ENCODE data around the gene CACNA1S. TPM values are rescaled to one million over a fixed set of nuclear protein-coding genes. Genes with fewer than 3 reads are reported as not detected.

The CACNA1S gene
- polyA plus RNA-seq, 1 of the 3 experiments (the other 2 are of a cell fraction) = not detected

- Histone ChIP-seq H3F3A (replicated peaks; ENCODE audit: insufficient read depth) (no peaks in the 10 kb centered on the region), H2AFZ (ENCODE audit: low read depth) (no peak overlapping the region), H3K4me3 (ENCODE audit: low read depth in 2 of 2, low read length in 1 of 2) (no peak overlapping the region), H4K20me1 (ENCODE audit: insufficient read depth) (no peaks in the 10 kb centered on the region), H3K4me2 (no peak overlapping the region), H3K79me2 (ENCODE audit: insufficient read depth) (no peaks in the 10 kb centered on the region), H3K4me1 (ENCODE audit: control insufficient read depth in 1 of 2, insufficient read depth in 2 of 2, low read depth in 1 of 2, low read length in 1 of 2) (peaks cover 0 to 7% of the 10 kb centered on the region in 2 experiments; a peak in 1 of 4 replicates), H3K27me3 (ENCODE audit: insufficient read depth) (peaks cover 28% of the 10 kb centered on the region), H3K36me3 (replicated peaks in 1 of 2; ENCODE audit: control insufficient read depth in 1 of 2, insufficient read depth in 2 of 2, low read length in 1 of 2) (no peaks in the 10 kb centered on the region), H3K9me3 (no peaks in the 10 kb centered on the region), H3K27ac (ENCODE audit: low read depth in 2 of 2, low read length in 1 of 2) (no peak overlapping the region), H3K9me2 (no peaks in the 10 kb centered on the region), H3K9ac (no peak overlapping the region)
- DNase-seq = no peak
- 64% methylated on average over 6 of the region's 8 CpGs for WGBS (ENCODE audit: low lambda C conversion rate)
- ChIA-PET CTCF (interaction anchor here (1.6 kb wide), 1 partner anchor 90 kb away, joined by 13 read pairs; no protein-coding TSS in a partner anchor), POLR2A (no interaction called here)
- TF ChIP-seq, protein P1, sequence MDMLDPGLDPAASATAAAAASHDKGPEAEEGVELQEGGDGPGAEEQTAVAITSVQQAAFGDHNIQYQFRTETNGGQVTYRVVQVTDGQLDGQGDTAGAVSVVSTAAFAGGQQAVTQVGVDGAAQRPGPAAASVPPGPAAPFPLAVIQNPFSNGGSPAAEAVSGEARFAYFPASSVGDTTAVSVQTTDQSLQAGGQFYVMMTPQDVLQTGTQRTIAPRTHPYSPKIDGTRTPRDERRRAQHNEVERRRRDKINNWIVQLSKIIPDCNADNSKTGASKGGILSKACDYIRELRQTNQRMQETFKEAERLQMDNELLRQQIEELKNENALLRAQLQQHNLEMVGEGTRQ (IDR thresholded peaks at IDR 0.05; ENCODE audit: borderline replicate concordance, low read depth, low read length) = no peak
- TF ChIP-seq SMC3 (IDR thresholded peaks at IDR 0.05; ENCODE audit: low read depth, low read length) (no peak), NRF1 (IDR thresholded peaks at IDR 0.05; ENCODE audit: low read depth, low read length) (no peak), MEF2A (IDR thresholded peaks at IDR 0.05; ENCODE audit: borderline replicate concordance, low read depth) (no peak), RXRA (IDR thresholded peaks at IDR 0.05; ENCODE audit: borderline replicate concordance, low read depth) (no peak), FOXJ3 (CRISPR knock-in tag; IDR thresholded peaks at IDR 0.05) (no peak), RAD21 (IDR thresholded peaks at IDR 0.05; ENCODE audit: low read length) (no peak), YY1 (IDR thresholded peaks at IDR 0.05; ENCODE audit: low read depth) (no peak), ZBTB33 (IDR thresholded peaks at IDR 0.05; ENCODE audit: borderline replicate concordance, low read depth) (no peak), EZH2phosphoT487 (IDR thresholded peaks at IDR 0.05; ENCODE audit: borderline replicate concordance, low read depth) (no peak), MAX (IDR thresholded peaks at IDR 0.05; ENCODE audit: low read depth) (no peak)
- TF ChIP-seq, protein P2, sequence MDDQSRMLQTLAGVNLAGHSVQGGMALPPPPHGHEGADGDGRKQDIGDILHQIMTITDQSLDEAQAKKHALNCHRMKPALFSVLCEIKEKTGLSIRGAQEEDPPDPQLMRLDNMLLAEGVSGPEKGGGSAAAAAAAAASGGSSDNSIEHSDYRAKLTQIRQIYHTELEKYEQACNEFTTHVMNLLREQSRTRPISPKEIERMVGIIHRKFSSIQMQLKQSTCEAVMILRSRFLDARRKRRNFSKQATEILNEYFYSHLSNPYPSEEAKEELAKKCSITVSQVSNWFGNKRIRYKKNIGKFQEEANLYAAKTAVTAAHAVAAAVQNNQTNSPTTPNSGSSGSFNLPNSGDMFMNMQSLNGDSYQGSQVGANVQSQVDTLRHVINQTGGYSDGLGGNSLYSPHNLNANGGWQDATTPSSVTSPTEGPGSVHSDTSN (IDR thresholded peaks at IDR 0.05) = no peak
Observed at GRCh38 chr1:201062511-201063091, 49.6 kb downstream of the CACNA1S start.

- no peak for DNase-seq
- POLR2A ChIA-PET = no interaction called here
- no peak overlapping the region for H2AFZ ChIP-seq (ENCODE audit: low read depth)
- no peaks in the 10 kb centered on the region for H3K9me3 ChIP-seq
- H3K4me1 ChIP-seq (ENCODE audit: control insufficient read depth in 1 of 2, insufficient read depth in 2 of 2, low read depth in 1 of 2, low read length in 1 of 2) = peaks cover 0 to 7% of the 10 kb centered on the region in 2 experiments; a peak in 1 of 4 replicates
- no peak overlapping the region for H3K9ac ChIP-seq
- TF ChIP-seq ELF1 (IDR thresholded peaks at IDR 0.05) (no peak), SMC3 (IDR thresholded peaks at IDR 0.05; ENCODE audit: low read depth, low read length) (no peak), TCF12 (IDR thresholded peaks at IDR 0.05) (no peak), ZBTB33 (IDR thresholded peaks at IDR 0.05; ENCODE audit: borderline replicate concordance, low read depth) (no peak), POLR2AphosphoS5 (IDR thresholded peaks at IDR 0.05; ENCODE audit: low read depth, low read length) (no peak), MAX (IDR thresholded peaks at IDR 0.05; ENCODE audit: low read depth) (no peak), RXRA (IDR thresholded peaks at IDR 0.05; ENCODE audit: borderline replicate concordance, low read depth) (no peak), EZH2phosphoT487 (IDR thresholded peaks at IDR 0.05; ENCODE audit: borderline replicate concordance, low read depth) (no peak), JUND (IDR thresholded peaks at IDR 0.05) (no peak), FOSL2 (IDR thresholded peaks at IDR 0.05; ENCODE audit: borderline replicate concordance, low read depth) (no peak)
- TF ChIP-seq, protein P2 (IDR thresholded peaks at IDR 0.05) = no peak
- no peaks in the 10 kb centered on the region for H3K36me3 ChIP-seq (replicated peaks in 1 of 2; ENCODE audit: control insufficient read depth in 1 of 2, insufficient read depth in 2 of 2, low read length in 1 of 2)
- no peaks in the 10 kb centered on the region for H3K9me2 ChIP-seq
- H3K27ac ChIP-seq (ENCODE audit: low read depth in 2 of 2, low read length in 1 of 2) = no peak overlapping the region
- WGBS (ENCODE audit: low lambda C conversion rate) = no CpG with 5 or more reads among the region's 12 CpGs
- H3K4me2 ChIP-seq = no peak overlapping the region
- CTCF ChIA-PET = no interaction called here
- peaks cover 21% of the 10 kb centered on the region for H3K27me3 ChIP-seq (ENCODE audit: insufficient read depth)
- no peak overlapping the region for H3K4me3 ChIP-seq (ENCODE audit: low read depth in 2 of 2, low read length in 1 of 2)
- H4K20me1 ChIP-seq (ENCODE audit: insufficient read depth) = no peaks in the 10 kb centered on the region
- H3K79me2 ChIP-seq (ENCODE audit: insufficient read depth) = no peaks in the 10 kb centered on the region
- H3F3A ChIP-seq (replicated peaks; ENCODE audit: insufficient read depth) = no peaks in the 10 kb centered on the region
Observed at GRCh38 chr1:201061886-201062285, 50.3 kb downstream of the CACNA1S start.

Measured in SK-N-SH (cell line).